Kidney (tissue), 13 donors: ENCODE measurements around the gene MSL3B.

Experiments used
- DNase-seq, 5 donors: peaks; one replicate each; pipeline ENCODE4 v3.0.0-alpha.2; 2013 to 2020
- FAIRE-seq: peaks from 2 replicates; lab custom pipeline; 2012; peaks lifted over from hg19 to GRCh38; lab: Jason Lieb, UNC
- H3K27ac ChIP-seq, 2 donors: one replicate each; pipeline ENCODE4 v1.7.0; 2013; ENCODE audit warnings: low read depth in 2 of 2, low read length in 2 of 2, inconsistent platforms in 1 of 2
- H3K27me3 ChIP-seq: one replicate; pipeline ENCODE4 v1.7.1; 2013; ENCODE audit warnings: low read length, inconsistent platforms; ENCODE audit not compliant: control insufficient read depth, insufficient read depth
- H3K36me3 ChIP-seq, 3 donors: one replicate each; pipeline versions ENCODE4 v1.7.0 to v1.7.1; 2013; ENCODE audit warnings: low read length in 3 of 3, control low read depth in 1 of 3, inconsistent platforms in 1 of 3; ENCODE audit not compliant: insufficient read depth in 3 of 3, control insufficient read depth in 2 of 3
- H3K4me1 ChIP-seq, 3 donors: one replicate each; pipeline versions ENCODE4 v1.7.0 to v1.7.1; 2013; ENCODE audit warnings: low read length in 3 of 3, inconsistent platforms in 1 of 3, low read depth in 1 of 3; ENCODE audit not compliant: control insufficient read depth in 2 of 3, insufficient read depth in 2 of 3
- H3K4me3 ChIP-seq, 3 donors: one replicate each; pipeline versions ENCODE4 v1.7.0 to v1.8.1; 2013; ENCODE audit warnings: low read length in 3 of 3, control low read depth in 1 of 3, inconsistent platforms in 1 of 3
- H3K9ac ChIP-seq, 3 donors: one replicate each; pipeline versions ENCODE4 v1.7.0 to v1.7.1; 2013; ENCODE audit warnings: low read length in 3 of 3, control low read depth in 1 of 3, inconsistent platforms in 1 of 3
- H3K9me3 ChIP-seq, 3 donors: one replicate each; pipeline versions ENCODE4 v1.7.0 to v1.7.1; 2013; ENCODE audit warnings: low read length in 3 of 3, control low read depth in 1 of 3, inconsistent platforms in 1 of 3; ENCODE audit not compliant: control insufficient read depth in 2 of 3, insufficient read depth in 1 of 3
- CTCF ChIP-seq: IDR thresholded peaks from 3 replicates; pipeline ENCODE4 v1.5.1; 2012; ENCODE audit warnings: mild to moderate bottlenecking, moderate library complexity, borderline replicate concordance; ENCODE audit not compliant: insufficient read depth; ENCODE audit errors: extremely low read depth
- intact Hi-C: fragments of 100-400 bp; cut with DNase I; formaldehyde crosslinking; loops from one replicate; pipeline ENCODE4 v1.11.1; 2022
- donor health status: control.
- donor health status: control.
- donor health status: control.
- donor health status: control.
- donor health status: control.
- donor health status: DM: yes; HTN: yes; CAD: no.
- donor health status: Normal renal cell carcinoma (clear cell type).

Gene MSL3B

GRCh38 chr2:233836359-233836758 is 31.8 kb downstream of the MSL3B start:
- intact Hi-C loops = no loop called here
- DNase-seq = no peak
- no peak for FAIRE-seq

GRCh38 chr2:233835230-233836186 is 32.7 kb downstream of the MSL3B start:
- Histone ChIP-seq H3K4me3 (no peak overlapping the region), H3K9me3 (no peaks in the 10 kb centered on the region), H3K27me3 (no peaks in the 10 kb centered on the region), H3K27ac (no peak overlapping the region), H3K4me1 (no peaks in the 10 kb centered on the region), H3K9ac (no peak overlapping the region), H3K36me3 (no peaks in the 10 kb centered on the region)
- TF ChIP-seq CTCF = no peak
- DNase-seq (peak in 1 of 5 donors; percentile 16), FAIRE-seq (no peak)
- intact Hi-C loops = no loop called here

More at GRCh38 chr2:233836359-233836758, 31.8 kb downstream of the MSL3B start:
- Histone ChIP-seq H3K27me3 (no peaks in the 10 kb centered on the region), H3K27ac (no peak overlapping the region), H3K9ac (no peak overlapping the region), H3K9me3 (no peaks in the 10 kb centered on the region), H3K4me3 (no peak overlapping the region), H3K36me3 (no peaks in the 10 kb centered on the region), H3K4me1 (no peaks in the 10 kb centered on the region)
- no peak for TF ChIP-seq CTCF

- Histone ChIP-seq H3K36me3 (no peaks in the 10 kb centered on the region), H3K4me3 (no peak overlapping the region), H3K27me3 (no peaks in the 10 kb centered on the region), H3K27ac (no peak overlapping the region), H3K9me3 (no peaks in the 10 kb centered on the region), H3K9ac (no peak overlapping the region), H3K4me1 (no peaks in the 10 kb centered on the region)
- DNase-seq (peak in 1 of 5 donors; percentile 31), FAIRE-seq (no peak)
- intact Hi-C loops = no loop called here
- no peak for TF ChIP-seq CTCF
Measured at GRCh38 chr2:233833345-233833744, 34.8 kb downstream of the MSL3B start.
